ENCODE data around the gene PPY. TPM values are rescaled to one million over a fixed set of nuclear protein-coding genes. Genes with fewer than 3 reads are reported as not detected.
A peak's percentile ranks its signal among the peaks of the same experiment; 100 is the strongest.
"Not testable (repeated sequence)": the region's sequence is repeated elsewhere in the genome, so short reads cannot be mapped to it uniquely, and the experiment has no call there.

Gene PPY
- total RNA-seq, 1 experiment from 2014 or later: not detected

GRCh38 chr17:43951750-43952149, 9.5 kb upstream of the PPY start:
- Histone ChIP-seq H3K9me3 (replicated peaks) (no peaks in the 10 kb centered on the region), H3K27ac (no peak overlapping the region), H3K4me3 (no peak overlapping the region), H3K36me3 (no peaks in the 10 kb centered on the region), H3K27me3 (peaks cover 18% of the 10 kb centered on the region; the same call in 1 of the 2 replicates), H3K4me1 (peaks cover 2% of the 10 kb centered on the region; the same call in 1 of the 2 replicates)
- no peak for DNase-seq

- no peak for DNase-seq
- peaks cover 18% of the 10 kb centered on the region; the same call in 1 of the 2 replicates for H3K27me3 ChIP-seq
- no peaks in the 10 kb centered on the region for H3K36me3 ChIP-seq
- H3K27ac ChIP-seq: no peak overlapping the region
- peaks cover 6% of the 10 kb centered on the region; the same call in 1 of the 2 replicates for H3K4me1 ChIP-seq
- no peaks in the 10 kb centered on the region for H3K9me3 ChIP-seq (replicated peaks)
- H3K4me3 ChIP-seq: no peak overlapping the region
These were observed 8.3 kb upstream of the PPY start for GRCh38 chr17:43950554-43950953.

DNA sequence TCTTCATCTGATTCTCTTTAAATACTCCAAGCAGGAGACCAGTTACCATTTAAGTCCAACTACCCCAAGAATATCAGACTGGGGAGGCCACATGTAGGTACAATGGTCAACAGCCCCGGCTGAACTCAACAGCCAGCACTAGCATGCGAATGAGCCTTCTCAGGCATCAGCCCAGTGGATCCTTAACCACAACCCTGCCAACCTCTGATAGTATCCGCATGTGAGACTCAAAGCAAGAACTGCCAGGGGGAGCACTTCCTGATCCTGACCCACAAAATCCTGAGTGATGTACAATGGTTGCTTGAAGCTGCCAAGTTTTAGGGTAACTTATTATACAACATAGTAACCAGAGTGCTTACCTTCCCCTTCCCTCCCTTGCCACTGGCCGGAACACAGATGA, 7.5 kb upstream of the PPY start:
- Histone ChIP-seq H3K4me3 (no peak overlapping the region), H3K36me3 (no peaks in the 10 kb centered on the region), H3K27me3 (peaks cover 18% of the 10 kb centered on the region; the same call in 1 of the 2 replicates), H3K27ac (no peak overlapping the region), H3K9me3 (replicated peaks) (no peaks in the 10 kb centered on the region), H3K4me1 (peaks cover 11% of the 10 kb centered on the region; the same call in 1 of the 2 replicates)
- no peak for DNase-seq

DNA sequence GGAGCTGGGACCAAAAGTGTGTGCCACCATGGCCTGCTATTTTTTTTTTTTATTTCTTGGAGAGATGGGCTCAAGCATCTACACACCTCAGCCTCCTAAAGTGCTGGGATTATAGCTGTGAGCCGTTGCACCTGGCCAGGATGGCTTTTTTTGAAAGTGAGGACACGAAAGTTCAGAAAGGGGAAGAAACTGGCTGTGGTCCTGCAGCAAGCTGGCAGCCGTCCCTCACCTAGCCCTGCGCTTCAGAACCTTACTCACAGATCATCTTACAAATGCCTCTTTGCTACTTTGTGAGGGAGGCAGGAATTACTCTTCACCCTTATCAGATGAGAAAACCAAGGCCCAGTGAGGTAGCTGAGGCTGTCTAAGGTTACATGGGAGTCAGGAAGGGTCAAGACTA, 4.5 kb upstream of the PPY start:
- peaks cover 11% of the 10 kb centered on the region; the same call in 1 of the 2 replicates for H3K4me1 ChIP-seq
- no peaks in the 10 kb centered on the region for H3K9me3 ChIP-seq (replicated peaks)
- H3K27me3 ChIP-seq: peaks cover 16% of the 10 kb centered on the region; the same call in 1 of the 2 replicates
- no peak for DNase-seq
- no peaks in the 10 kb centered on the region for H3K36me3 ChIP-seq
- no peak overlapping the region for H3K4me3 ChIP-seq
- H3K27ac ChIP-seq: no peak overlapping the region

DNA sequence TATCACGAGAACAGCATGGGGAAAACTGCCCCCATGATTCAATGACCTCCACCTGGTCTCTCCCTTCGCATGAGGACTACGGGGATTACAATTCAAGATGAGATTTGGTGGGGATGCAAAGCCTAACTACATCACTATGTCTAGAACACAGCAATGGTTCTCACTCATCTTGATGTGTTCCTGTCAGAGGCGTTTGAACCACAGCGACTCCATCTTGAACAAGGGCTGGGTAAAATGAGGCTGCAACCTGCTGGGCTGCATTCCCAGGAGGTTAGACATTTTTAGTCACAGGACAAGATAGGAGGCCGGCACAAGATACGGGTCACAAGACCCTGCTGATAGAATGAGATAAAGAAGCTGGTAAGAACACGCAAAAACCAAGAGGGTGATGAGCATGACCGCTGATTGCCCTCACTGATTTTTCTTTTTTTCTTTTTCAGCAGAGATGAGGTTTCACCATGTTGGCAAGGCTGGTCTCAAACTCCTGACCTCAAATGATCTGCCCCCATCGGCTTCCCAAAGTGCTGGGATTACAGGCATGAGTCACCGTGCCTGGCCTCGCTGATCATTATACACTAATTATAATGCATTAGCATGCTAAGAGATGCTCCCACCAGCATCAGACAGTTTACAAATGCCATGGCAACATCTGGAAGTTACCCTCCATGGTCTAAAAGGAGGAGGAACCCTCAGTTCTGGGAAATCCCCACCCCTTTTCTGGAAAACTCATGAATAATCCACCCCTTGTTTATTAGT, 3.0 kb upstream of the PPY start:
- Histone ChIP-seq H3K4me1 (peaks cover 11% of the 10 kb centered on the region; the same call in 1 of the 2 replicates), H3K27me3 (peaks cover 9% of the 10 kb centered on the region; the same call in 1 of the 2 replicates), H3K4me3 (no peak overlapping the region), H3K36me3 (no peaks in the 10 kb centered on the region), H3K9me3 (replicated peaks) (no peaks in the 10 kb centered on the region), H3K27ac (no peak overlapping the region)
- no peak for DNase-seq

GRCh38 chr17:43940630-43941029, 1.6 kb downstream of the PPY start:
- DNase-seq: peak; percentile 66 to 77
- Histone ChIP-seq H3K9me3 (replicated peaks) (no peaks in the 10 kb centered on the region), H3K27ac (no peak overlapping the region), H3K27me3 (peaks cover 22% of the 10 kb centered on the region), H3K4me3 (no peak overlapping the region), H3K36me3 (no peaks in the 10 kb centered on the region), H3K4me1 (peaks cover 10% of the 10 kb centered on the region; the same call in 1 of the 2 replicates)

DNA sequence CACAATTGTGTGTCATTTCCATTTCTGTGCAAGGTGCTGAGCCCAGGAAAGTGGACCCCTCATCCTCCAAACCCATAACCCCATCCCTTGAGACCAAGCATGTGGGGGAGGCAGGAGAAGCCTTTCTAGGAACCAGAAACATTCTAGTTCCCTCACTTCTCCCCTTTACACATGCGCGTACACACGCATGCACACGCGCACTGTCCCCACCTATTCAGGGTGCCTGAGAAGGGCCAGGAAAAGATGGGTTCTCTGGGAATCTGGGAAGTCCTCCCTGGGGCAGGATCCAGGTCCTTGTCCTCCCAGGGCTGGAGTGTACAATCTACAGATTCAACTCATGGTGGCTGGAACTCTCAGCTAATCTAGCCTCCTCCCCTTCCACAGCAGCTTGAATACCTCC, 2.4 kb downstream of the PPY start:
- Histone ChIP-seq H3K9me3 (replicated peaks) (no peaks in the 10 kb centered on the region), H3K27me3 (peaks cover 22% of the 10 kb centered on the region), H3K27ac (no peak overlapping the region), H3K4me1 (peaks cover 4% of the 10 kb centered on the region; the same call in 1 of the 2 replicates), H3K36me3 (no peaks in the 10 kb centered on the region), H3K4me3 (no peak overlapping the region)
- no peak for DNase-seq

DNA sequence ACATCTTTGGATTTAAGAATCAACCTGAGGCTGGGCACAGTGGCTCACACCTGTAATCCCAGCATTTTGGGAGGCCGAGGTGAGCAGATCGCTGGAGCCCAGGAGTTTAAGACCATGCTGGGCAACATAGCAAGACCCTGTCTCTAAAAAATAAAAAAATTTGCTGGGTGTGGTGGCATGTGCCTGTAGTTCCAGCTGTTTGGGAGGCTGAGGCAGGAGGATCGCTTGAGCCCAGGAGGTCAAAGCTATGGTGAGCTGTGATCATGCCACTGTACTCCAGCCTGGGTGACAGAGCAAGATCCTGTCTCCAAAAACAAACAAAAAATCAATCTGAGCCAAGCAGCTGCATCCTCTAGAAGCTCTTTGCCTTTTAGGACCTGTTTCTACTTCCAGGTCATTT, 2.8 kb downstream of the PPY start:
- not testable (repeated sequence) for H3K4me3 ChIP-seq; H3K27ac ChIP-seq; H3K4me1 ChIP-seq; DNase-seq; H3K36me3 ChIP-seq; H3K9me3 ChIP-seq (replicated peaks)
- peaks cover 22% of the 10 kb centered on the region for H3K27me3 ChIP-seq

- H3K9me3 ChIP-seq (replicated peaks): no peaks in the 10 kb centered on the region
- H3K27ac ChIP-seq: no peak overlapping the region
- no peak overlapping the region for H3K4me3 ChIP-seq
- no peaks in the 10 kb centered on the region for H3K36me3 ChIP-seq
- peaks cover 4% of the 10 kb centered on the region; the same call in 1 of the 2 replicates for H3K4me1 ChIP-seq
- H3K27me3 ChIP-seq: peaks cover 22% of the 10 kb centered on the region
- DNase-seq: no peak
These were observed 3.5 kb downstream of the PPY start for GRCh38 chr17:43938838-43939182.

DNA sequence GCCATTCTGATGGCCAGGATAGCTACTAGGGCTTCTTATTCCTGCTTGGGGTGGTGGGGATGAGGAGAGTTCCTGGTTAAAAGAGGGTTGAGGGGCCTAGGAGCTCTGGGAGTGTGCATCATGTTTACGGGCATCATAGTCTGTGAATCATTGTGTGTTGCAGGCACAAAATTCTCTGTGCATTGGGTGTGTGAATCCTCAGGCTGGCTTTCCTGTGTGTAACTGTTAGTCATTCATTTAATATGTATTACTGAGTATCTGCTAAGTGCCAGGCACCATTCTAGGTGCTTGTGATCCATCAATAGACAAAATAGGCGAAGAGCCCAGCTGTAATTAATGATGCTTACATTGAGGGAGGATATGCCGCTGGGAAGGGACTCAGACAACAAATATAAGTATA, 5.8 kb downstream of the PPY start:
- H3K9me3 ChIP-seq (replicated peaks): no peaks in the 10 kb centered on the region
- no peak overlapping the region for H3K4me3 ChIP-seq
- H3K27ac ChIP-seq: no peak overlapping the region
- peaks cover 17% of the 10 kb centered on the region for H3K27me3 ChIP-seq
- no peak for DNase-seq
- H3K4me1 ChIP-seq: peaks cover 4% of the 10 kb centered on the region; the same call in 1 of the 2 replicates
- no peaks in the 10 kb centered on the region for H3K36me3 ChIP-seq

- DNase-seq: peak; percentile 36 to 45
- Histone ChIP-seq H3K4me1 (peaks cover 4% of the 10 kb centered on the region; the same call in 1 of the 2 replicates), H3K27ac (no peak overlapping the region), H3K36me3 (no peaks in the 10 kb centered on the region), H3K27me3 (peaks cover 17% of the 10 kb centered on the region), H3K9me3 (replicated peaks) (no peaks in the 10 kb centered on the region), H3K4me3 (no peak overlapping the region)
These were observed 6.4 kb downstream of the PPY start for GRCh38 chr17:43935926-43936261.

GRCh38 chr17:43935204-43935925, 6.9 kb downstream of the PPY start:
- Histone ChIP-seq H3K4me3 (no peak overlapping the region), H3K4me1 (peaks cover 4% of the 10 kb centered on the region; the same call in 1 of the 2 replicates), H3K27me3 (peaks cover 19% of the 10 kb centered on the region), H3K27ac (no peak overlapping the region), H3K9me3 (replicated peaks) (no peaks in the 10 kb centered on the region), H3K36me3 (no peaks in the 10 kb centered on the region)
- DNase-seq: no peak

GRCh38 chr17:43932923-43933322, 9.4 kb downstream of the PPY start:
- no peaks in the 10 kb centered on the region for H3K9me3 ChIP-seq (replicated peaks)
- H3K27me3 ChIP-seq: peaks cover 26% of the 10 kb centered on the region
- no peaks in the 10 kb centered on the region for H3K36me3 ChIP-seq
- H3K4me3 ChIP-seq: no peak overlapping the region
- DNase-seq: no peak
- H3K4me1 ChIP-seq: peaks cover 4% of the 10 kb centered on the region; the same call in 1 of the 2 replicates
- H3K27ac ChIP-seq: no peak overlapping the region

GRCh38 chr17:43932357-43932756, 9.9 kb downstream of the PPY start:
- peaks cover 4% of the 10 kb centered on the region; the same call in 1 of the 2 replicates for H3K4me1 ChIP-seq
- peaks cover 22% of the 10 kb centered on the region; the same call in 1 of the 2 replicates for H3K27me3 ChIP-seq
- H3K9me3 ChIP-seq (replicated peaks): no peaks in the 10 kb centered on the region
- H3K4me3 ChIP-seq: no peak overlapping the region
- DNase-seq: no peak
- no peaks in the 10 kb centered on the region for H3K36me3 ChIP-seq
- no peak overlapping the region for H3K27ac ChIP-seq

- Histone ChIP-seq H3K4me1 (peaks cover 3% of the 10 kb centered on the region; the same call in 1 of the 2 replicates), H3K4me3 (no peak overlapping the region), H3K27ac (no peak overlapping the region), H3K9me3 (replicated peaks) (no peaks in the 10 kb centered on the region), H3K36me3 (no peaks in the 10 kb centered on the region), H3K27me3 (peaks cover 31% of the 10 kb centered on the region)
- no peak for DNase-seq
These were observed 11.2 kb downstream of the PPY start for GRCh38 chr17:43931062-43931571.
